Tibial nerve (tissue), 4 donors: ENCODE results near the gene PKNOX2. TPM values are rescaled to one million over a fixed set of nuclear protein-coding genes. Genes with fewer than 3 reads are reported as not detected.

ENCODE experiments used
- DNase-seq, 2 donors: peaks; one replicate each; pipeline ENCODE4 v3.0.0-alpha.2; 2019; ENCODE audit warnings: low spot score in 2 of 2
- H3K27ac ChIP-seq, 4 donors: fragments of 200-600 bp; sonication (generic) in 3 of 4; one replicate each; pipeline ENCODE4 v1.5.1; 2017 to 2019; ENCODE audit warnings: mild to moderate bottlenecking in 1 of 4
- H3K27me3 ChIP-seq, 2 donors: fragments of 200-600 bp; sonication (generic) in 1 of 2; one replicate each; pipeline versions ENCODE4 v1.5.1 to v1.6.0; 2017 to 2019
- H3K36me3 ChIP-seq, 3 donors: fragments of 200-600 bp; sonication (generic); one replicate each; pipeline ENCODE4 v1.5.1; 2018 to 2019
- H3K4me1 ChIP-seq, 4 donors: fragments of 200-600 bp; sonication (generic) in 3 of 4; one replicate each; pipeline ENCODE4 v1.5.1; 2017 to 2019
- H3K4me3 ChIP-seq, 4 donors: fragments of 200-600 bp; sonication (generic) in 3 of 4; one replicate each; pipeline ENCODE4 v1.5.1; 2017 to 2019; ENCODE audit warnings: mild to moderate bottlenecking in 1 of 4, moderate library complexity in 1 of 4
- H3K9me3 ChIP-seq, 4 donors: fragments of 200-600 bp; sonication (generic) in 3 of 4; one replicate each; pipeline ENCODE4 v1.5.1; 2017 to 2019
- CTCF ChIP-seq, 5 experiments: fragments of 200-600 bp in 3 of 5; fragments of 450-650 bp in 2 of 5; sonication (generic) in 3 of 5; IDR thresholded peaks; one replicate each; pipeline ENCODE4 v1.5.1; 2016 to 2019; ENCODE audit warnings: antibody characterized with exemption in 5 of 5, mild to moderate bottlenecking in 3 of 5, moderate library complexity in 2 of 5
- EP300 ChIP-seq, 2 donors: sonication (generic); formaldehyde crosslinking; IDR thresholded peaks; one replicate each; pipeline ENCODE4 v1.6.1; 2017; ENCODE audit warnings: antibody characterized with exemption in 2 of 2, mild to moderate bottlenecking in 1 of 2
- POLR2A ChIP-seq, 2 donors: fragments of 450-650 bp; IDR thresholded peaks; one replicate each; pipeline ENCODE4 v1.6.1; 2017; ENCODE audit warnings: antibody characterized with exemption in 2 of 2, mild to moderate bottlenecking in 2 of 2, moderate library complexity in 2 of 2
- WGBS, 2 donors: methylation state at CpG; one replicate each; pipeline ENCODE4 v1.1.5; 2018; 5-methylcytosine and 5-hydroxymethylcytosine counted together
- total RNA-seq, 4 donors: library from RNA; depleted of rRNA; stranded (reverse); fragments of >200 nt; gene quantifications; one replicate each; pipeline ENCODE4 v1.1.0, GENCODE V29; 2016

Gene PKNOX2
- total RNA-seq, 4 donors from 2014 or later, result 5.7 to 7.2 (median 6.4) TPM

- no peak for DNase-seq
- no peak overlapping the region for H3K4me3 ChIP-seq
- peaks cover 0 to 10% (median 0%) of the 10 kb centered on the region in 4 donors for H3K4me1 ChIP-seq
- 54 to 56% methylated on average over 9 of the region's 9 CpGs for WGBS, 2 donors
- H3K36me3 ChIP-seq, result peaks cover 0 to 11% (median 0%) of the 10 kb centered on the region in 3 donors
- no peak for TF ChIP-seq EP300 (IDR thresholded peaks at IDR 0.05)
- no peak for TF ChIP-seq POLR2A (IDR thresholded peaks at IDR 0.05)
- no peak for TF ChIP-seq CTCF (IDR thresholded peaks at IDR 0.05)
- no peak overlapping the region for H3K27ac ChIP-seq
- no peaks in the 10 kb centered on the region for H3K27me3 ChIP-seq
- H3K9me3 ChIP-seq, result no peaks in the 10 kb centered on the region
Observed at GRCh38 chr11:125376117-125376516, 211.6 kb downstream of the PKNOX2 start.

GRCh38 chr11:125376856-125377255 lies 212.3 kb downstream of the PKNOX2 start:
- Histone ChIP-seq H3K36me3 (peaks cover 0 to 11% (median 0%) of the 10 kb centered on the region in 3 donors), H3K27ac (no peak overlapping the region), H3K4me3 (no peak overlapping the region), H3K27me3 (no peaks in the 10 kb centered on the region), H3K9me3 (no peaks in the 10 kb centered on the region), H3K4me1 (peaks cover 0 to 10% (median 0%) of the 10 kb centered on the region in 4 donors)
- 52 to 63% methylated on average over 5 of the region's 5 CpGs for WGBS, 2 donors
- TF ChIP-seq CTCF (IDR thresholded peaks at IDR 0.05), result no peak
- no peak for TF ChIP-seq POLR2A (IDR thresholded peaks at IDR 0.05)
- no peak for TF ChIP-seq EP300 (IDR thresholded peaks at IDR 0.05)
- no peak for DNase-seq

- H3K36me3 ChIP-seq, result peaks cover 0 to 11% (median 0%) of the 10 kb centered on the region in 3 donors
- H3K4me1 ChIP-seq, result peaks cover 0 to 10% (median 0%) of the 10 kb centered on the region in 4 donors
- DNase-seq, result no peak
- TF ChIP-seq EP300 (IDR thresholded peaks at IDR 0.05), result no peak
- no peak for TF ChIP-seq POLR2A (IDR thresholded peaks at IDR 0.05)
- no peak for TF ChIP-seq CTCF (IDR thresholded peaks at IDR 0.05)
- no peak overlapping the region for H3K4me3 ChIP-seq
- WGBS, 2 donors, result 92 to 100% methylated on average over 7 of the region's 7 CpGs
- H3K27me3 ChIP-seq, result no peaks in the 10 kb centered on the region
- H3K27ac ChIP-seq, result no peak overlapping the region
- no peaks in the 10 kb centered on the region for H3K9me3 ChIP-seq
Observed at GRCh38 chr11:125378083-125378482, 213.5 kb downstream of the PKNOX2 start.

DNA sequence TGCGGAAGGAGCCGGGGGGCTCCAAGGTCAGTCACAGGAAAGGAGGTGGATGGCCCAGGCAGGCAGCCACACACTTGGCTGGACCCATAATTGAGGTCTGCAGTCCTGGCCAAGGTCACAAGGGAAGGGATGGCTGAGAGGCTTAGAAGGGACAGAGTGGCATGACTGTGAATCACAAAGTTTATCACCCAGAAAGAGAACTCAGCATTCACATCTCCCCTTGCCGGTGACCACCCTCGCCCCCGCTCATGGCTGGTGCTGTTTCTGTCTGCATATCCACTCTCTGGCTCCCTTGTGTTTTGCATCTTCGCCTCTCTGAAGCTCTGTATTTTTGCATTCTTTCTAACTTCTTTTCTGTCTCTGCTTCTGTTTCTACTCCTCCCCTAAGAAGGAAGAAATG lies 214.0 kb downstream of the PKNOX2 start:
- Histone ChIP-seq H3K36me3 (peaks cover 0 to 11% (median 0%) of the 10 kb centered on the region in 3 donors), H3K4me3 (no peak overlapping the region), H3K27me3 (no peaks in the 10 kb centered on the region), H3K27ac (no peak overlapping the region), H3K9me3 (no peaks in the 10 kb centered on the region), H3K4me1 (peaks cover 0 to 10% (median 0%) of the 10 kb centered on the region in 4 donors)
- 88% methylated on average over 6 of the region's 6 CpGs for WGBS, 2 donors
- TF ChIP-seq EP300 (IDR thresholded peaks at IDR 0.05) (no peak), CTCF (IDR thresholded peaks at IDR 0.05) (no peak), POLR2A (IDR thresholded peaks at IDR 0.05) (no peak)
- no peak for DNase-seq

DNA sequence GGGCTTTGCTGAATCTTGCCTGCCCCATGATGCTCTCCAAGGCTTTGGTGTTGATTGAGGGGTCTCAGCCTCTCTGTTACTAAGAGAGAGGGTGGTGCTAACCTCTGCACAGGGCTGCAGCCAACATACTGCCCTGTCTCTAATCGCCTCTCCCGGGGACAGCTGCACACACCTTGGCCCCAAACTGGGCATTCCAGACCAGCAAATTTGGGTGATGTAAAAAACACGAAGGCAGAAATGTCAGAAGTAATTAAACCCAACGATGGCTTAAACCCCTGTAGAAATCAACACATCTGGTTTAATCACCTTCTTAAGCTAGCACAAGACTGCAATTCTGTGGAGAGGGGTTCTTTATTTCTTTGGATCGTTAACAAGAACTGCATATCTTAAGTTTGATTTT lies 215.0 kb downstream of the PKNOX2 start:
- WGBS, 2 donors, result 74 to 77% methylated on average over 5 of the region's 5 CpGs
- H3K27ac ChIP-seq, result no peak overlapping the region
- TF ChIP-seq CTCF (IDR thresholded peaks at IDR 0.05), result no peak
- no peak for TF ChIP-seq EP300 (IDR thresholded peaks at IDR 0.05)
- no peak for TF ChIP-seq POLR2A (IDR thresholded peaks at IDR 0.05)
- no peak overlapping the region for H3K4me3 ChIP-seq
- H3K36me3 ChIP-seq, result peaks cover 0 to 11% (median 0%) of the 10 kb centered on the region in 3 donors
- DNase-seq, result no peak
- H3K4me1 ChIP-seq, result peaks cover 0 to 10% (median 0%) of the 10 kb centered on the region in 4 donors
- no peaks in the 10 kb centered on the region for H3K9me3 ChIP-seq
- H3K27me3 ChIP-seq, result no peaks in the 10 kb centered on the region
